HUES6 (cell line): ENCODE data around the gene PTGES3.

Experiments used
- H3K27ac ChIP-seq: 2 replicates; pipeline ENCODE4 v1.7.0; 2013; ENCODE audit warnings: low read depth, mild to moderate bottlenecking, low read length, inconsistent platforms
- H3K27me3 ChIP-seq: 2 replicates; pipeline ENCODE4 v1.6.1; 2013; ENCODE audit warnings: low read length; ENCODE audit not compliant: control insufficient read depth, insufficient read depth
- H3K36me3 ChIP-seq: 2 replicates; pipeline ENCODE4 v1.6.1; 2013; ENCODE audit warnings: low read length; ENCODE audit not compliant: control insufficient read depth, insufficient read depth
- H3K4me1 ChIP-seq: 2 replicates; pipeline ENCODE4 v1.6.1; 2013; ENCODE audit warnings: low read length; ENCODE audit not compliant: control insufficient read depth, insufficient read depth
- H3K4me3 ChIP-seq: 2 replicates; pipeline ENCODE4 v1.5.1; 2013; ENCODE audit warnings: low read depth, low read length
- H3K9ac ChIP-seq: one replicate; pipeline ENCODE4 v1.6.1; 2013; ENCODE audit warnings: mild to moderate bottlenecking, low read length
- H3K9me3 ChIP-seq: 2 replicates; pipeline ENCODE4 v1.6.1; 2013; ENCODE audit warnings: low read depth, low read length; ENCODE audit not compliant: control insufficient read depth, insufficient read depth

Gene PTGES3

GRCh38 chr12:56616244-56616643 lies 71.8 kb downstream of the PTGES3 start:
- H3K36me3 ChIP-seq, result peaks cover 74% of the 10 kb centered on the region
- H3K4me3 ChIP-seq, result no peak overlapping the region
- no peaks in the 10 kb centered on the region for H3K4me1 ChIP-seq
- H3K9me3 ChIP-seq, result no peaks in the 10 kb centered on the region
- H3K27ac ChIP-seq, result no peak overlapping the region
- H3K27me3 ChIP-seq, result no peaks in the 10 kb centered on the region
- H3K9ac ChIP-seq, result no peak overlapping the region

GRCh38 chr12:56614627-56615026 lies 73.5 kb downstream of the PTGES3 start:
- no peaks in the 10 kb centered on the region for H3K4me1 ChIP-seq
- H3K9ac ChIP-seq, result no peak overlapping the region
- H3K27ac ChIP-seq, result no peak overlapping the region
- no peaks in the 10 kb centered on the region for H3K27me3 ChIP-seq
- peaks cover 82% of the 10 kb centered on the region for H3K36me3 ChIP-seq
- H3K4me3 ChIP-seq, result no peak overlapping the region
- no peaks in the 10 kb centered on the region for H3K9me3 ChIP-seq
